Non-pigmented ciliary epithelial cell (primary cell): ENCODE results near the gene GALNS.

Experiments
- DNase-seq: peaks from one replicate; pipeline ENCODE4 v3.0.0-alpha.2; 2010; ENCODE audit warnings: low read depth

Gene GALNS

GRCh38 chr16:88875703-88876234, 19.0 kb upstream of the GALNS start:
- no peak for DNase-seq

- no peak for DNase-seq
Measured at GRCh38 chr16:88874938-88875599, 18.3 kb upstream of the GALNS start.

GRCh38 chr16:88872650-88873331, 16.0 kb upstream of the GALNS start:
- no peak for DNase-seq

GRCh38 chr16:88871730-88872416, 15.1 kb upstream of the GALNS start:
- DNase-seq = no peak

GRCh38 chr16:88871349-88871702, 14.6 kb upstream of the GALNS start:
- no peak for DNase-seq

GRCh38 chr16:88870608-88871348, 14.0 kb upstream of the GALNS start:
- no peak for DNase-seq

GRCh38 chr16:88869673-88869980, 12.9 kb upstream of the GALNS start:
- DNase-seq = no peak

- DNase-seq = no peak
Measured at GRCh38 chr16:88868974-88869672, 12.4 kb upstream of the GALNS start.

- DNase-seq = no peak
Measured at GRCh38 chr16:88867581-88868246, 11.0 kb upstream of the GALNS start.

- no peak for DNase-seq
Measured at GRCh38 chr16:88866151-88866920, 9.6 kb upstream of the GALNS start, which contains the start of gene PABPN1L. Gene PABPN1L, minus strand, starts transcription at chr16:88866660. Its CDS starts 54 bp downstream, at chr16:88866606.

GRCh38 chr16:88865742-88866141, 9.0 kb upstream of the GALNS start:
- no peak for DNase-seq

GRCh38 chr16:88865310-88865709, 8.6 kb upstream of the GALNS start:
- DNase-seq = no peak

- DNase-seq = no peak
Measured at GRCh38 chr16:88864521-88864920, 7.8 kb upstream of the GALNS start.

- no peak for DNase-seq
Measured at GRCh38 chr16:88864099-88864498, 7.4 kb upstream of the GALNS start.

GRCh38 chr16:88863426-88863825, 6.7 kb upstream of the GALNS start:
- DNase-seq = no peak

- no peak for DNase-seq
Measured at GRCh38 chr16:88862968-88863367, 6.2 kb upstream of the GALNS start.

- no peak for DNase-seq
Measured at GRCh38 chr16:88861359-88861758, 4.6 kb upstream of the GALNS start.

GRCh38 chr16:88859381-88860091, 2.8 kb upstream of the GALNS start:
- no peak for DNase-seq

- peak; percentile 34 for DNase-seq
Measured at GRCh38 chr16:88857728-88858339, 1.1 kb upstream of the GALNS start.
